Kidney (tissue), 14 donors: Measurements from ENCODE around the gene CDK14. TPM values are rescaled to one million over a fixed set of nuclear protein-coding genes. Genes with fewer than 3 reads are reported as not detected.

ENCODE experiments used
- DNase-seq, 5 donors: peaks; one replicate each; pipeline ENCODE4 v3.0.0-alpha.2; 2013 to 2020
- FAIRE-seq: peaks from 2 replicates; lab custom pipeline; 2012; peaks lifted over from hg19 to GRCh38; lab: Jason Lieb, UNC
- H3K27ac ChIP-seq, 2 donors: one replicate each; pipeline ENCODE4 v1.7.0; 2013; ENCODE audit warnings: low read depth in 2 of 2, low read length in 2 of 2, inconsistent platforms in 1 of 2
- H3K27me3 ChIP-seq: one replicate; pipeline ENCODE4 v1.7.1; 2013; ENCODE audit warnings: low read length, inconsistent platforms; ENCODE audit not compliant: control insufficient read depth, insufficient read depth
- H3K36me3 ChIP-seq, 3 donors: one replicate each; pipeline versions ENCODE4 v1.7.0 to v1.7.1; 2013; ENCODE audit warnings: low read length in 3 of 3, control low read depth in 1 of 3, inconsistent platforms in 1 of 3; ENCODE audit not compliant: insufficient read depth in 3 of 3, control insufficient read depth in 2 of 3
- H3K4me1 ChIP-seq, 3 donors: one replicate each; pipeline versions ENCODE4 v1.7.0 to v1.7.1; 2013; ENCODE audit warnings: low read length in 3 of 3, inconsistent platforms in 1 of 3, low read depth in 1 of 3; ENCODE audit not compliant: control insufficient read depth in 2 of 3, insufficient read depth in 2 of 3
- H3K4me3 ChIP-seq, 3 donors: one replicate each; pipeline versions ENCODE4 v1.7.0 to v1.8.1; 2013; ENCODE audit warnings: low read length in 3 of 3, control low read depth in 1 of 3, inconsistent platforms in 1 of 3
- H3K9ac ChIP-seq, 3 donors: one replicate each; pipeline versions ENCODE4 v1.7.0 to v1.7.1; 2013; ENCODE audit warnings: low read length in 3 of 3, control low read depth in 1 of 3, inconsistent platforms in 1 of 3
- H3K9me3 ChIP-seq, 3 donors: one replicate each; pipeline versions ENCODE4 v1.7.0 to v1.7.1; 2013; ENCODE audit warnings: low read length in 3 of 3, control low read depth in 1 of 3, inconsistent platforms in 1 of 3; ENCODE audit not compliant: control insufficient read depth in 2 of 3, insufficient read depth in 1 of 3
- intact Hi-C: fragments of 100-400 bp; cut with DNase I; formaldehyde crosslinking; loops from one replicate; pipeline ENCODE4 v1.11.1; 2022
- polyA plus RNA-seq: library from polyadenylated mRNA; stranded (reverse); fragments of 350-450 nt; fragmentation: Illumina TruSeq; extraction: RNeasy Lipid Tissue Mini Kit (QIAGEN cat#74804); gene quantifications from one replicate; pipeline ENCODE4 v1.2.3, GENCODE V29; 2014; ENCODE audit warnings: low read depth, low replicate concordance; ENCODE audit not compliant: insufficient read depth
- total RNA-seq: library from RNA; stranded (reverse); fragmentation: NEBNext Ultra II Directional; extraction: Animal tissue kit (Norgen Biotek cat#: 25700); gene quantifications from one replicate; pipeline ENCODE4 v1.2.1, GENCODE V29; 2021
- TF ChIP-seq, protein P1 (sequence below): IDR thresholded peaks from 3 replicates; pipeline ENCODE4 v1.5.1; 2012; ENCODE audit warnings: mild to moderate bottlenecking, moderate library complexity, borderline replicate concordance; ENCODE audit not compliant: insufficient read depth; ENCODE audit errors: extremely low read depth
- donor health status: control.
- donor health status: control.
- donor health status: control.
- donor health status: control.
- donor health status: control.
- donor health status: DM: yes; HTN: yes; CAD: no.
- donor health status: Normal renal cell carcinoma (clear cell type).

Gene CDK14
- total and polyA plus RNA-seq, 2 donors from 2014 or later, result 11.9 to 33.9 TPM

DNA sequence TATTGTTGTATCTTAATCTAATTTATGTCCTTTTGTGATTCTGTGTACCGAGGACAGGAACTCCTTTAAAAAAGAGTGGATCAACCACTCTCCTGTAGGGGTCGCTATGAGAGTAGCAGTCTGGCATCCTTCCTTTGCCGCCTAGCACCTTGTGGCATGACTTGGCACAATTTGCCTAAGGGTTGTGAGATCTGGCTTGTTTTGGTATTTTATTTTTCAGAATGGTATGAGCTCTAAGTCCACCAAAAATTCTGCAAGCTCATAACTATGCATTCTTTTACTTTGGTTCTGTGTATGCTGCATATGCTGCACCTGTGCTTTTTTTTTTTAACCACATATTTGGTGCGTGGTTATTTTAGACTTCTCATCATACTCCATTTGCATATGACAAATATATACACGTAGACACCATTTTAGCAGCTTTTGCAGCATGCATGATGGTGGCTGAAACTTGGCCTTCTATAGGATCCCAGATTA lies 112.8 kb downstream of the CDK14 start:
- TF ChIP-seq, protein P1, sequence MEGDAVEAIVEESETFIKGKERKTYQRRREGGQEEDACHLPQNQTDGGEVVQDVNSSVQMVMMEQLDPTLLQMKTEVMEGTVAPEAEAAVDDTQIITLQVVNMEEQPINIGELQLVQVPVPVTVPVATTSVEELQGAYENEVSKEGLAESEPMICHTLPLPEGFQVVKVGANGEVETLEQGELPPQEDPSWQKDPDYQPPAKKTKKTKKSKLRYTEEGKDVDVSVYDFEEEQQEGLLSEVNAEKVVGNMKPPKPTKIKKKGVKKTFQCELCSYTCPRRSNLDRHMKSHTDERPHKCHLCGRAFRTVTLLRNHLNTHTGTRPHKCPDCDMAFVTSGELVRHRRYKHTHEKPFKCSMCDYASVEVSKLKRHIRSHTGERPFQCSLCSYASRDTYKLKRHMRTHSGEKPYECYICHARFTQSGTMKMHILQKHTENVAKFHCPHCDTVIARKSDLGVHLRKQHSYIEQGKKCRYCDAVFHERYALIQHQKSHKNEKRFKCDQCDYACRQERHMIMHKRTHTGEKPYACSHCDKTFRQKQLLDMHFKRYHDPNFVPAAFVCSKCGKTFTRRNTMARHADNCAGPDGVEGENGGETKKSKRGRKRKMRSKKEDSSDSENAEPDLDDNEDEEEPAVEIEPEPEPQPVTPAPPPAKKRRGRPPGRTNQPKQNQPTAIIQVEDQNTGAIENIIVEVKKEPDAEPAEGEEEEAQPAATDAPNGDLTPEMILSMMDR, result peak; percentile 48
- peak; percentile 52 for FAIRE-seq
- Histone ChIP-seq H3K27ac (no peak overlapping the region), H3K27me3 (no peaks in the 10 kb centered on the region), H3K4me3 (peak overlapping the region in 2 of 3 donors; percentile 60), H3K36me3 (no peaks in the 10 kb centered on the region), H3K9me3 (no peaks in the 10 kb centered on the region), H3K9ac (no peak overlapping the region), H3K4me1 (peaks cover 0 to 3% (median 3%) of the 10 kb centered on the region in 3 donors)
- intact Hi-C loops, result no loop called here
- peak in 1 of 5 donors; percentile 28 for DNase-seq

DNA sequence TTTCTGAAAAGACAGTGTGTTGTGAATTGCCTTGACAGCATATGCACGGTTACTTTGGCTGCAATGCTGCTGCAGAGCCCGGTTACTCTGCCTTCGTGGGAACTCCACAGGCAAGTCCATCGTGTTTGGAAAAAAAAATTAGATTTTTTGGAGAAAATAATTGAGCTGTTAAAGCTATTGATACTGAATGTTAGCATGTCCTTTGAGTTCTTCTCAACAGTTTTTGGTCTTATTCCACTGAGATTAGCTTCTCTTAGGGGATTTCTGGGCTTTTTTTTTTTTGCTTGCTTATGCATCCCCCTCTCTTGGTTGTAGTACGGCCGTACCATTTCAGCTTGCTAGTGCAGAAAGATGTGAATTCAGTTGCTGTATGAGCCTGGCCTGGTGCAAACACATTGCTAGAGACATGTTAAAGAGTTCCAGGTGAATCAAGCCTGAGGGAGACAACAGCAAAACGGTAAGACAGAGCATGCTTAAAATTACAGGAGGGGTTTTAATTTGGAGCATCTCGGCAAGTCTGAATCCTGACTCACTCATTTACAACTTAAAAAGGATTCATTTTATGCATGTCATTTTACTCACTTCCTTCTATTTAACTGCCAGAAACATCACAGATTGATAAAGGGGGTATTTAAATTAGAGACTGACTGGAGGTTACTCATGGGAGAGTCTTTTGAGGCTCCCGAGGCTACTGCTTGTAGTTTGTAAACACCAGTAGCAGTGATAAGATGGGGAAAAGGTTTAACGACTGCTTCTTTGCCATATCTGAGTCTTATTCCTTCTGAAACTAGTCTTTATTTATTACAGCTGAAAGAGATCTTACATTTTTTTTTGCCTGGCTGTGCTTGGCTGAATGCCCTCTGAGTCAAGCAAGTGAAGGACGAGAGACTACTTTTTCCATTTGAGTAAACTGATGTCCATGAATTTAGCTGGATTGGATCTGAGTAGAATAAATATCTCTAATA lies 113.7 kb downstream of the CDK14 start:
- DNase-seq, result peak in 1 of 5 donors; percentile 38
- no peaks in the 10 kb centered on the region for H3K36me3 ChIP-seq

DNA sequence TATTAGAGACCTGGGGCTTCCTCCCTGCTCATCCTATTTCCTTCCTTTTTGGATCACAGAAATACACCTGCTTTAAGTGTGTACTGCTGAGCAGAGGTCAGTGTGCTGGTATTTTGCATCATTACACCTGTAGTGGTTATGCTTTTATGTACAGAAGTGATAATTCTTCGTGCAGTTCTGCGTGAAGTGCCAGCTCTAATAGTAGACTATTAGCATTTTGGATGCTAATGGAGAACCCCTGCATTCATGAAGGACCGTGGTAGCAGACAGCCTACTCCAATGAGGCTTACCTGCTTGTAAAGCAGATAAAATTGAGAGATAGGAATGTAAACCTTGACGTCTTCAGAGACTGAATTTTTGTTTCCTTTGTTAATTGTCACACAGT lies 114.3 kb downstream of the CDK14 start:
- H3K27me3 ChIP-seq, result no peaks in the 10 kb centered on the region
- no peaks in the 10 kb centered on the region for H3K36me3 ChIP-seq
- no peaks in the 10 kb centered on the region for H3K9me3 ChIP-seq
- TF ChIP-seq, protein P1, result no peak
- H3K9ac ChIP-seq, result peak overlapping the region in 2 of 3 donors; percentile 1 to 41
- no peak for FAIRE-seq
- no peak for DNase-seq
- peaks cover 0 to 3% (median 3%) of the 10 kb centered on the region in 3 donors for H3K4me1 ChIP-seq
- peak overlapping the region; percentile 3 to 44 for H3K27ac ChIP-seq
- intact Hi-C loops, result no loop called here
- peak overlapping the region in 2 of 3 donors; percentile 60 for H3K4me3 ChIP-seq

More for the DNA sequence above, 113.7 kb downstream of the CDK14 start:
- Histone ChIP-seq H3K27ac (peak overlapping the region; percentile 32 to 51), H3K27me3 (no peaks in the 10 kb centered on the region), H3K4me1 (peaks cover 0 to 3% (median 3%) of the 10 kb centered on the region in 3 donors), H3K9ac (peak overlapping the region in 2 of 3 donors; percentile 1 to 41), H3K4me3 (peak overlapping the region in 2 of 3 donors; percentile 60), H3K9me3 (no peaks in the 10 kb centered on the region)
- TF ChIP-seq, protein P1, result no peak
- intact Hi-C loops, result no loop called here
- FAIRE-seq, result no peak
